Right lobe of liver (tissue), 6 donors: ENCODE data around the gene ZMYND11. TPM values are rescaled to one million over a fixed set of nuclear protein-coding genes. Genes with fewer than 3 reads are reported as not detected.

ENCODE experiments used
- ATAC-seq, 4 donors: fragments of 200-7000 bp; cut with Tn5 transposase; one replicate each; pipeline ENCODE4 v1.9.1; 2020; ENCODE audit warnings: mild to moderate bottlenecking in 4 of 4, moderate library complexity in 4 of 4
- DNase-seq, 3 donors: peaks; one replicate each; pipeline ENCODE4 v3.0.0-alpha.2; 2020
- H3K27ac ChIP-seq, 3 donors: fragments of 200-600 bp; one replicate each; pipeline ENCODE4 v1.8.0; 2022
- H3K27me3 ChIP-seq, 2 donors: fragments of 200-600 bp; one replicate each; pipeline ENCODE4 v1.8.0; 2022
- H3K36me3 ChIP-seq, 4 donors: fragments of 200-600 bp; sonication (generic) in 1 of 4; one replicate each; pipeline versions ENCODE4 v1.5.1 to v1.8.0; 2017 to 2022; ENCODE audit warnings: control low read depth in 1 of 4
- H3K4me1 ChIP-seq, 4 donors: fragments of 200-600 bp; sonication (generic) in 1 of 4; one replicate each; pipeline versions ENCODE4 v1.5.1 to v1.8.0; 2017 to 2022; ENCODE audit warnings: control low read depth in 1 of 4
- H3K4me3 ChIP-seq, 3 donors: fragments of 200-600 bp; one replicate each; pipeline ENCODE4 v1.8.0; 2022
- H3K9me3 ChIP-seq, 4 donors: fragments of 200-600 bp; sonication (generic) in 1 of 4; one replicate each; pipeline versions ENCODE4 v1.5.1 to v1.8.0; 2017 to 2022; ENCODE audit warnings: control low read depth in 1 of 4
- POLR2A ChIP-seq: fragments of 450-650 bp; IDR thresholded peaks from one replicate; pipeline ENCODE4 v1.6.1; 2017; ENCODE audit warnings: antibody characterized with exemption, mild to moderate bottlenecking
- WGBS: methylation state at CpG from one replicate; pipeline ENCODE4 v1.1.6; 2018; ENCODE audit warnings: low coverage, low lambda C conversion rate; ENCODE audit not compliant: insufficient coverage; ENCODE audit errors: missing lambda C conversion rate; 5-methylcytosine and 5-hydroxymethylcytosine counted together
- intact Hi-C, 2 donors: fragments of 100-400 bp; cut with DNase I; formaldehyde crosslinking; loops; one replicate each; pipeline versions ENCODE4 v1.11.2 to v1.14.1; 2022
- total RNA-seq, 6 experiments: library from RNA; depleted of rRNA in 2 of 6; stranded (reverse); fragments of >200 nt in 2 of 6; fragmentation: NEBNext Ultra II Directional in 3 of 6; extraction: Animal tissue kit (Norgen Biotek cat#: 25700) in 3 of 6; gene quantifications; one replicate each; pipeline versions ENCODE4 v1.1.0 to v1.2.4, GENCODE V29; 2016 to 2023
- TF ChIP-seq, protein P1 (sequence below), 4 donors: fragments of 200-600 bp in 3 of 4; fragments of 450-650 bp in 1 of 4; IDR thresholded peaks; one replicate each; pipeline versions ENCODE4 v1.5.1 to v1.8.0; 2016 to 2022; ENCODE audit warnings: antibody characterized with exemption in 4 of 4, mild to moderate bottlenecking in 2 of 4
- donor health status: DM: no; HTN: yes; CAD: no.
- donor health status: DM: no; HTN: no; CAD: no.
- donor health status: DM: no; HTN: no; CAD: no.
- donor health status: DM: no; HTN: yes; CAD: no.
- donor health status: DM: no; HTN: yes; CAD: no.

ZMYND11 gene
- total RNA-seq, 6 experiments from 2014 or later, result 22.5 to 30.6 (median 24.4) TPM

GRCh38 chr10:105806-106205, 29.4 kb upstream of the ZMYND11 start:
- WGBS, result 72% methylated on average over 4 of the region's 4 CpGs
- H3K27ac ChIP-seq, result no peak overlapping the region
- DNase-seq, result no peak
- TF ChIP-seq POLR2A, result no peak
- no peak overlapping the region for H3K4me3 ChIP-seq
- H3K36me3 ChIP-seq, result no peaks in the 10 kb centered on the region
- H3K27me3 ChIP-seq, result no peaks in the 10 kb centered on the region
- H3K4me1 ChIP-seq, result no peaks in the 10 kb centered on the region
- ATAC-seq, result no peak
- intact Hi-C loops, result no loop called here
- H3K9me3 ChIP-seq, result no peaks in the 10 kb centered on the region

DNA sequence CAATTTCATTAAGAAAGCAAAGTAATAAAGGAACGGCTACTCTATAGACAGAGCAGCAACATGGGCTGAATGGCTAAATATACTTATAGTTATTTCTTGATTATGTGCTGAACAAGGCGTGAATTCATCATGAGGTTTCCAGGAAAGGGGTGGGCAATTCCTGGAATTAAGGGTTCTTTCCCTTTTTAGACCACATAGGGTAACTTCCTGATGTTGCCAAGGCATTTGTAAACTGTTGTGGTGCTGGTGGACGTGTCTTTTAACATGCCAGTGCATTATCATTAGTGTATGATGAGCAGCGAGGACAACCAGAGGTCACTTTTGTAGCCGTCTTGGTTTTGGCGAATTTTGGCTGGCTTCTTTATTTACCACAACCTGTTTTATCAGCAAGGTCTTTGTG, 28.5 kb upstream of the ZMYND11 start:
- no peaks in the 10 kb centered on the region for H3K36me3 ChIP-seq
- TF ChIP-seq, protein P1, sequence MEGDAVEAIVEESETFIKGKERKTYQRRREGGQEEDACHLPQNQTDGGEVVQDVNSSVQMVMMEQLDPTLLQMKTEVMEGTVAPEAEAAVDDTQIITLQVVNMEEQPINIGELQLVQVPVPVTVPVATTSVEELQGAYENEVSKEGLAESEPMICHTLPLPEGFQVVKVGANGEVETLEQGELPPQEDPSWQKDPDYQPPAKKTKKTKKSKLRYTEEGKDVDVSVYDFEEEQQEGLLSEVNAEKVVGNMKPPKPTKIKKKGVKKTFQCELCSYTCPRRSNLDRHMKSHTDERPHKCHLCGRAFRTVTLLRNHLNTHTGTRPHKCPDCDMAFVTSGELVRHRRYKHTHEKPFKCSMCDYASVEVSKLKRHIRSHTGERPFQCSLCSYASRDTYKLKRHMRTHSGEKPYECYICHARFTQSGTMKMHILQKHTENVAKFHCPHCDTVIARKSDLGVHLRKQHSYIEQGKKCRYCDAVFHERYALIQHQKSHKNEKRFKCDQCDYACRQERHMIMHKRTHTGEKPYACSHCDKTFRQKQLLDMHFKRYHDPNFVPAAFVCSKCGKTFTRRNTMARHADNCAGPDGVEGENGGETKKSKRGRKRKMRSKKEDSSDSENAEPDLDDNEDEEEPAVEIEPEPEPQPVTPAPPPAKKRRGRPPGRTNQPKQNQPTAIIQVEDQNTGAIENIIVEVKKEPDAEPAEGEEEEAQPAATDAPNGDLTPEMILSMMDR (IDR thresholded peaks at IDR 0.05), result no peak
- no peak for TF ChIP-seq POLR2A
- WGBS, result 41% methylated on average over 3 of the region's 6 CpGs
- H3K9me3 ChIP-seq, result no peaks in the 10 kb centered on the region
- H3K4me3 ChIP-seq, result no peak overlapping the region
- no peaks in the 10 kb centered on the region for H3K4me1 ChIP-seq
- H3K27me3 ChIP-seq, result no peaks in the 10 kb centered on the region
- intact Hi-C loops, result no loop called here
- no peak overlapping the region for H3K27ac ChIP-seq
- ATAC-seq, result no peak
- DNase-seq, result no peak

- no peaks in the 10 kb centered on the region for H3K27me3 ChIP-seq
- intact Hi-C loops, result no loop called here
- 42% methylated on average over 3 of the region's 3 CpGs for WGBS
- no peak overlapping the region for H3K27ac ChIP-seq
- DNase-seq (no peak), ATAC-seq (no peak)
- no peaks in the 10 kb centered on the region for H3K9me3 ChIP-seq
- no peaks in the 10 kb centered on the region for H3K4me1 ChIP-seq
- no peaks in the 10 kb centered on the region for H3K36me3 ChIP-seq
- TF ChIP-seq POLR2A, result no peak
- TF ChIP-seq, protein P1 (IDR thresholded peaks at IDR 0.05), result no peak
- no peak overlapping the region for H3K4me3 ChIP-seq
These were observed 23.0 kb upstream of the ZMYND11 start for GRCh38 chr10:112246-112645.

GRCh38 chr10:124874-125273, 10.4 kb upstream of the ZMYND11 start:
- no peak overlapping the region for H3K27ac ChIP-seq
- H3K4me3 ChIP-seq, result no peak overlapping the region
- H3K36me3 ChIP-seq, result no peaks in the 10 kb centered on the region
- 84% methylated on average over 1 of the region's 1 CpG for WGBS
- ATAC-seq, result no peak
- no peaks in the 10 kb centered on the region for H3K4me1 ChIP-seq
- TF ChIP-seq, protein P1 (IDR thresholded peaks at IDR 0.05), result no peak
- TF ChIP-seq POLR2A, result no peak
- no peak for DNase-seq
- intact Hi-C loops, result no loop called here
- H3K9me3 ChIP-seq, result no peaks in the 10 kb centered on the region
- no peaks in the 10 kb centered on the region for H3K27me3 ChIP-seq

- H3K27ac ChIP-seq, result no peak overlapping the region
- H3K27me3 ChIP-seq, result no peaks in the 10 kb centered on the region
- 67% methylated on average over 9 of the region's 9 CpGs for WGBS
- TF ChIP-seq, protein P1 (IDR thresholded peaks at IDR 0.05), result no peak
- TF ChIP-seq POLR2A, result no peak
- ATAC-seq (peak; percentile 42 to 73 (median 64)), DNase-seq (no peak)
- H3K4me1 ChIP-seq, result no peaks in the 10 kb centered on the region
- H3K9me3 ChIP-seq, result no peaks in the 10 kb centered on the region
- H3K36me3 ChIP-seq, result no peaks in the 10 kb centered on the region
- intact Hi-C loops, result no loop called here
- H3K4me3 ChIP-seq, result no peak overlapping the region
These were observed 7.4 kb upstream of the ZMYND11 start for GRCh38 chr10:127612-128432.
